Neuronal stem cell (in vitro differentiated cells): ENCODE data around the gene ITGA4.

ENCODE experiments used
- DNase-seq: peaks from one replicate; pipeline ENCODE4 v3.0.0-alpha.2; 2013; ENCODE audit warnings: low spot score
- H2AFZ ChIP-seq: one replicate; pipeline ENCODE4 v1.6.1; 2013; ENCODE audit warnings: mild to moderate bottlenecking, low read length, inconsistent platforms
- H2AK5ac ChIP-seq: 2 replicates; pipeline ENCODE4 v1.6.1; 2013; ENCODE audit warnings: low read depth, mild to moderate bottlenecking, inconsistent platforms, low read length, moderate library complexity, mixed read lengths
- H2BK120ac ChIP-seq: 2 replicates; pipeline ENCODE4 v1.6.1; 2013; ENCODE audit warnings: low read depth, mild to moderate bottlenecking, inconsistent platforms, low read length, moderate library complexity, mixed read lengths
- H2BK12ac ChIP-seq: one replicate; pipeline ENCODE4 v1.6.1; 2013; ENCODE audit warnings: low read length, inconsistent platforms
- H2BK15ac ChIP-seq: 2 replicates; pipeline ENCODE4 v1.6.1; 2013; ENCODE audit warnings: mild to moderate bottlenecking, low read length, inconsistent platforms, mixed read lengths
- H2BK5ac ChIP-seq: one replicate; pipeline ENCODE4 v1.6.1; 2013; ENCODE audit warnings: inconsistent platforms, mild to moderate bottlenecking, low read length, moderate library complexity
- H3K14ac ChIP-seq: one replicate; pipeline ENCODE4 v1.6.1; 2013; ENCODE audit warnings: low read length, inconsistent platforms
- H3K18ac ChIP-seq: 2 replicates; pipeline ENCODE4 v1.6.1; 2013; ENCODE audit warnings: low read length, inconsistent platforms
- H3K23ac ChIP-seq: 2 replicates; pipeline ENCODE4 v1.6.1; 2013; ENCODE audit warnings: low read depth, mild to moderate bottlenecking, mixed read lengths, low read length, inconsistent platforms; ENCODE audit not compliant: poor library complexity
- H3K27ac ChIP-seq: replicated peaks from 3 replicates; pipeline ENCODE4 v1.5.1; 2013; ENCODE audit warnings: low read length, inconsistent platforms
- H3K27me3 ChIP-seq, 3 experiments: 2 replicates each; pipeline ENCODE4 v1.6.1; 2013; ENCODE audit warnings: low read length in 3 of 3, mild to moderate bottlenecking in 2 of 3, inconsistent platforms in 1 of 3, low read depth in 1 of 3, mixed read lengths in 1 of 3, moderate library complexity in 1 of 3; ENCODE audit not compliant: control insufficient read depth in 3 of 3, insufficient read depth in 3 of 3
- H3K36me3 ChIP-seq, 2 donors: replicated peaks in 1 of 2; 2 replicates each; pipeline ENCODE4 v1.6.1; 2013; ENCODE audit warnings: low read length in 2 of 2; ENCODE audit not compliant: control insufficient read depth in 2 of 2, insufficient read depth in 2 of 2
- H3K4ac ChIP-seq: 2 replicates; pipeline ENCODE4 v1.6.1; 2013; ENCODE audit warnings: inconsistent platforms, mild to moderate bottlenecking, low read length, moderate library complexity
- H3K4me1 ChIP-seq, 2 donors: 1 replicate in 1 of 2; 2 replicates in 1 of 2; pipeline ENCODE4 v1.6.1; 2013; ENCODE audit warnings: low read length in 2 of 2, low read depth in 1 of 2; ENCODE audit not compliant: control insufficient read depth in 2 of 2, insufficient read depth in 1 of 2
- H3K4me2 ChIP-seq: one replicate; pipeline ENCODE4 v1.6.1; 2013; ENCODE audit warnings: mild to moderate bottlenecking, low read length, inconsistent platforms; ENCODE audit not compliant: insufficient read depth, poor library complexity, severe bottlenecking
- H3K4me3 ChIP-seq, 2 donors: 2 replicates each; pipeline ENCODE4 v1.5.1; 2013; ENCODE audit warnings: low read length in 2 of 2, mild to moderate bottlenecking in 2 of 2, inconsistent platforms in 1 of 2, moderate library complexity in 1 of 2
- H3K79me1 ChIP-seq: one replicate; pipeline ENCODE4 v1.6.1; 2013; ENCODE audit warnings: low read depth, mild to moderate bottlenecking, inconsistent platforms, low read length, moderate library complexity
- H3K9ac ChIP-seq: one replicate; pipeline ENCODE4 v1.6.1; 2013; ENCODE audit warnings: mild to moderate bottlenecking, low read depth, low read length, inconsistent platforms; ENCODE audit not compliant: poor library complexity
- H3K9me3 ChIP-seq, 2 donors: replicated peaks in 1 of 2; 2 replicates each; pipeline versions ENCODE3 to v1.6.1; 2013; ENCODE audit warnings: low read length in 2 of 2, mild to moderate bottlenecking in 2 of 2, inconsistent platforms in 1 of 2, low read depth in 1 of 2, mixed read lengths in 1 of 2, moderate library complexity in 1 of 2; ENCODE audit not compliant: control insufficient read depth in 2 of 2, insufficient read depth in 1 of 2
- H4K8ac ChIP-seq: one replicate; pipeline ENCODE4 v1.6.1; 2013; ENCODE audit warnings: low read depth, mild to moderate bottlenecking, inconsistent platforms, low read length, moderate library complexity
- H4K91ac ChIP-seq: one replicate; pipeline ENCODE4 v1.6.1; 2013; ENCODE audit warnings: low read length, low read depth, mild to moderate bottlenecking, inconsistent platforms; ENCODE audit not compliant: poor library complexity
- WGBS, 2 donors: extraction: QIAGEN DNeasy Blood & Tissue Kit; methylation state at CpG; one replicate each; pipeline ENCODE4 v1.1.7; 2013; ENCODE audit warnings: missing lambda C conversion rate in 2 of 2, mixed read lengths in 1 of 2; ENCODE audit not compliant: insufficient read length in 2 of 2, insufficient replicate concordance in 1 of 2; ENCODE audit errors: extremely low coverage in 2 of 2; 5-methylcytosine and 5-hydroxymethylcytosine counted together

Gene ITGA4

GRCh38 chr2:181576431-181576830 is 119.2 kb downstream of the ITGA4 start:
- H2BK120ac ChIP-seq, result no peak overlapping the region
- no peaks in the 10 kb centered on the region for H3K36me3 ChIP-seq
- H2BK5ac ChIP-seq, result no peak overlapping the region
- peaks cover 0 to 51% (median 2%) of the 10 kb centered on the region in 3 experiments for H3K27me3 ChIP-seq
- H3K79me1 ChIP-seq, result no peaks in the 10 kb centered on the region
- no peak overlapping the region for H3K18ac ChIP-seq
- no peak overlapping the region for H2BK15ac ChIP-seq
- H2AK5ac ChIP-seq, result no peak overlapping the region
- no peak overlapping the region for H2BK12ac ChIP-seq
- no CpG with 5 or more reads among the region's 5 CpGs for WGBS, 2 donors
- no peak overlapping the region for H2AFZ ChIP-seq
- no peak overlapping the region for H3K27ac ChIP-seq
- no peaks in the 10 kb centered on the region for H3K9me3 ChIP-seq
- H3K4ac ChIP-seq, result no peak overlapping the region
- H3K9ac ChIP-seq, result no peak overlapping the region
- H4K91ac ChIP-seq, result no peak overlapping the region
- no peak overlapping the region for H3K14ac ChIP-seq
- no peak overlapping the region for H4K8ac ChIP-seq
- H3K4me2 ChIP-seq, result no peak overlapping the region
- H3K4me3 ChIP-seq, result no peak overlapping the region
- H3K23ac ChIP-seq, result no peak overlapping the region
- DNase-seq, result no peak
- peaks cover 0 to 2% of the 10 kb centered on the region in 2 donors for H3K4me1 ChIP-seq

- no peak overlapping the region for H3K27ac ChIP-seq
- no CpG with 5 or more reads among the region's 3 CpGs for WGBS, 2 donors
- no peak overlapping the region for H3K23ac ChIP-seq
- no peak overlapping the region for H4K91ac ChIP-seq
- H3K4ac ChIP-seq, result no peak overlapping the region
- H2BK120ac ChIP-seq, result no peak overlapping the region
- no peak overlapping the region for H2AFZ ChIP-seq
- H3K4me3 ChIP-seq, result no peak overlapping the region
- no peaks in the 10 kb centered on the region for H3K79me1 ChIP-seq
- no peaks in the 10 kb centered on the region for H3K36me3 ChIP-seq
- no peak overlapping the region for H3K18ac ChIP-seq
- no peak for DNase-seq
- H2AK5ac ChIP-seq, result no peak overlapping the region
- no peak overlapping the region for H2BK12ac ChIP-seq
- H3K4me2 ChIP-seq, result no peak overlapping the region
- no peaks in the 10 kb centered on the region for H3K9me3 ChIP-seq
- no peak overlapping the region for H2BK5ac ChIP-seq
- H3K14ac ChIP-seq, result no peak overlapping the region
- H3K9ac ChIP-seq, result no peak overlapping the region
- no peak overlapping the region for H2BK15ac ChIP-seq
- peaks cover 0 to 2% of the 10 kb centered on the region in 2 donors for H3K4me1 ChIP-seq
- H4K8ac ChIP-seq, result no peak overlapping the region
- H3K27me3 ChIP-seq, result peaks cover 0 to 49% (median 2%) of the 10 kb centered on the region in 3 experiments
These were observed 121.6 kb downstream of the ITGA4 start for GRCh38 chr2:181578829-181579228.

- WGBS, 2 donors, result no CpG with 5 or more reads among the region's 2 CpGs
- DNase-seq, result no peak
- H3K4me2 ChIP-seq, result no peak overlapping the region
These were observed 124.3 kb downstream of the ITGA4 start for GRCh38 chr2:181581534-181581933.

GRCh38 chr2:181585732-181586131 is 128.5 kb downstream of the ITGA4 start:
- Histone ChIP-seq H3K18ac (no peak overlapping the region), H3K36me3 (no peaks in the 10 kb centered on the region), H2BK12ac (no peak overlapping the region), H3K9ac (no peak overlapping the region), H4K91ac (no peak overlapping the region), H3K23ac (no peak overlapping the region), H3K4me3 (no peak overlapping the region), H2BK5ac (no peak overlapping the region), H3K79me1 (no peaks in the 10 kb centered on the region), H3K4me2 (no peak overlapping the region), H3K27me3 (peaks cover 0 to 39% (median 0%) of the 10 kb centered on the region in 3 experiments), H2BK15ac (no peak overlapping the region), H2AFZ (no peak overlapping the region), H2AK5ac (no peak overlapping the region), H2BK120ac (no peak overlapping the region), H3K27ac (no peak overlapping the region), H3K14ac (no peak overlapping the region), H3K4me1 (peaks cover 0 to 7% of the 10 kb centered on the region in 2 donors), H3K4ac (no peak overlapping the region), H4K8ac (no peak overlapping the region), H3K9me3 (no peaks in the 10 kb centered on the region)
- DNase-seq, result no peak
- no CpG with 5 or more reads among the region's 3 CpGs for WGBS, 2 donors

More at GRCh38 chr2:181581534-181581933, 124.3 kb downstream of the ITGA4 start:
- Histone ChIP-seq H3K27ac (no peak overlapping the region), H2BK5ac (no peak overlapping the region), H2AFZ (no peak overlapping the region), H3K4me3 (no peak overlapping the region), H3K79me1 (no peaks in the 10 kb centered on the region), H3K18ac (no peak overlapping the region), H3K27me3 (peaks cover 0 to 55% (median 2%) of the 10 kb centered on the region in 3 experiments), H2BK15ac (no peak overlapping the region), H3K9ac (no peak overlapping the region), H4K91ac (no peak overlapping the region), H3K4me1 (peaks cover 0 to 7% of the 10 kb centered on the region in 2 donors), H2BK120ac (no peak overlapping the region), H3K23ac (no peak overlapping the region), H3K36me3 (no peaks in the 10 kb centered on the region), H2BK12ac (no peak overlapping the region), H3K4ac (no peak overlapping the region), H4K8ac (no peak overlapping the region), H3K9me3 (no peaks in the 10 kb centered on the region), H2AK5ac (no peak overlapping the region), H3K14ac (no peak overlapping the region)
